GM12872 (cell line): ENCODE data around the gene MUC2.

Source experiments
- TF ChIP-seq, protein P1 (sequence below): IDR thresholded peaks from 3 replicates; pipeline ENCODE4 v1.5.1; 2011; ENCODE audit warnings: low read depth, mild to moderate bottlenecking, low read length, moderate library complexity; ENCODE audit not compliant: insufficient read depth

The MUC2 gene

DNA sequence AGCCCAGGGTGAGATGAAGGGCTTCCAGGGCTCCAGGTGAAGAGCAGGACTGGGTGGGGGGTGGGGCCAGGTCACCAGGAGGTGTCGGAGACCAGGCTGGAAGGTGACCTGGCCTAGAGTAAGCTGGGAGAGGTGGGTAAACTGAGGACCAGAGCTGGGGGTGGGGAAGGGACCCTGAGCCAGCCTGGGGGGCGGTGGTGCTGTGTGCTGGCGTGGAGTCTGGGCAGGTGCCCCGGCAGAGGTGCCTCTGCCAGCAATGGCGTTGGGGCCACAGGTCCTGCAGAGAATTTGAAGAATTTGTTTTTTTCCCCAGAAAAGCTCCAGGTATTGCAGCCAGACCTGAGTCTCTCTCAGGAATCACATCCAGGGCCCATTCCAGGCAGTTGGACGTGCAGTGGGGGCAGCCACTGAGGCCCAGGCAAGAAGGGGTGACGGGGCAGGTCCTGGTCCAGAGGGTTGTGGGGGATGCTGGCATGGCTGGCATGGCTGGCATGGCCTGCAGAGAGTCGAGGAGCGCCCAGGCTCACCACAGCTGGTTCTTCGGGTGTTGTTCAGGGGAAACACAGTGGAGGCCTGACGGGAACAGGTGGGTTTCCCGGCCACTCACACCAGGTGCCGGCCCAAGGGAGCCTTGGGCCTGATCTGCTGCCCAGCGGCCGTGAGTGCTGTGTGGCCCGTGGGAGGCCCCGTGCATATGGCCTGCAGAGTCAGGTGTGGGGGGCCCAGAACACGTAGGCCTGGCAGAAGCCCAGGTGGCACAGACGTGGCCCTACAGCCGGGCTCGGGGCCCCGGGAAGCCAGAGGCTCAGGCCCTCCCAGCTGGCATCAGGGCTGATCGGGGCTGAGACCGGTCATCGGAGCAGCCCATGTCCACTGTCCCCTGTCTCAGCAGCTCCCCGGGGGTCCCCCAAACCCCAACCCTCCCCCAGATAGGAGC is 31.8 kb upstream of the MUC2 start:
- TF ChIP-seq, protein P1, sequence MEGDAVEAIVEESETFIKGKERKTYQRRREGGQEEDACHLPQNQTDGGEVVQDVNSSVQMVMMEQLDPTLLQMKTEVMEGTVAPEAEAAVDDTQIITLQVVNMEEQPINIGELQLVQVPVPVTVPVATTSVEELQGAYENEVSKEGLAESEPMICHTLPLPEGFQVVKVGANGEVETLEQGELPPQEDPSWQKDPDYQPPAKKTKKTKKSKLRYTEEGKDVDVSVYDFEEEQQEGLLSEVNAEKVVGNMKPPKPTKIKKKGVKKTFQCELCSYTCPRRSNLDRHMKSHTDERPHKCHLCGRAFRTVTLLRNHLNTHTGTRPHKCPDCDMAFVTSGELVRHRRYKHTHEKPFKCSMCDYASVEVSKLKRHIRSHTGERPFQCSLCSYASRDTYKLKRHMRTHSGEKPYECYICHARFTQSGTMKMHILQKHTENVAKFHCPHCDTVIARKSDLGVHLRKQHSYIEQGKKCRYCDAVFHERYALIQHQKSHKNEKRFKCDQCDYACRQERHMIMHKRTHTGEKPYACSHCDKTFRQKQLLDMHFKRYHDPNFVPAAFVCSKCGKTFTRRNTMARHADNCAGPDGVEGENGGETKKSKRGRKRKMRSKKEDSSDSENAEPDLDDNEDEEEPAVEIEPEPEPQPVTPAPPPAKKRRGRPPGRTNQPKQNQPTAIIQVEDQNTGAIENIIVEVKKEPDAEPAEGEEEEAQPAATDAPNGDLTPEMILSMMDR: no peak

DNA sequence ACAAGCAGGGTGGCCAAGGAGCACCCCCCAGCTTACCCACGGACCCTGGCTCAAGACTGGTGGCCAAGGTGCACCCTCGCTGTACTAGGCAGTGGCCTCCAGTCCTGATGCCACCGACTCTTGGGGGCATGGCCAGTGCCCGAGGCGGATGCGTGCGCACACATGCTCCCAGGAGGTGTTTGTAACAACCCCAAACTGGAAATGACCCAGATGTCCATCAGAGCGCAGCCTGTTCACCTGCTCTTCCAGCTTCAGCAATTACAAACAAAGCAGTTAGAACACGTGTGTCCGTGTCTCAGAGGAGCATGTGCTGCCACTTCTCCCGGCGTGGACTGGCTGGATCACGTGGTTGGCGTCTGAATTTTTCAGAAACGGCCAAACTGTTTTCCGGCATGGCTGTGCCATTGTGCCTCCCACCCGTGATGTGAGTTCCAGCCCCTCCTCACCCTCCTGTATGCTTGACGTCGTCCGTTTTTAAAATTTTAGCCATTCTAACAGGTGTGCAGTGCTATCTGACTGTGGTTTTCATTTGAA is 31.0 kb upstream of the MUC2 start:
- TF ChIP-seq, protein P1: no peak

DNA sequence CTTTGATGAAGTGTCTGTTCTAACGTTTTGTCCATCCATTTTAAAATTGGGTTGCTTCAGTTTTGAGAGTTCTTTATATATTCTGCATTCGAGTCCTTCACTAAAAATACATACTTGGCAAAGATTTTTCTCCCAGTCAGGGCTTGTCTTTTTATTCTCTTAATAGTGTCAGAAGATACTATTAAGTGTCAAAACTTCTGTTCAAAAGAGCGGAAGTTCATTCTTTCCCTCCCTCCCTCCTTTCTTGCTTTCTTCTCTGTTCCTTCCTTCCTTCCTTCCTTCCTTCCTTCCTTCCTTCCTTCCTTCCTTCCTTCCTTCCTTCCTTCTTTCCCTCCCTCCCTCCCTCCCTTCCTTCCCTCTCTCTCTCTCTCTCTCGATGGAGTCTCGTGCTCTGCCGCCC is 30.5 kb upstream of the MUC2 start:
- TF ChIP-seq, protein P1: no peak

DNA sequence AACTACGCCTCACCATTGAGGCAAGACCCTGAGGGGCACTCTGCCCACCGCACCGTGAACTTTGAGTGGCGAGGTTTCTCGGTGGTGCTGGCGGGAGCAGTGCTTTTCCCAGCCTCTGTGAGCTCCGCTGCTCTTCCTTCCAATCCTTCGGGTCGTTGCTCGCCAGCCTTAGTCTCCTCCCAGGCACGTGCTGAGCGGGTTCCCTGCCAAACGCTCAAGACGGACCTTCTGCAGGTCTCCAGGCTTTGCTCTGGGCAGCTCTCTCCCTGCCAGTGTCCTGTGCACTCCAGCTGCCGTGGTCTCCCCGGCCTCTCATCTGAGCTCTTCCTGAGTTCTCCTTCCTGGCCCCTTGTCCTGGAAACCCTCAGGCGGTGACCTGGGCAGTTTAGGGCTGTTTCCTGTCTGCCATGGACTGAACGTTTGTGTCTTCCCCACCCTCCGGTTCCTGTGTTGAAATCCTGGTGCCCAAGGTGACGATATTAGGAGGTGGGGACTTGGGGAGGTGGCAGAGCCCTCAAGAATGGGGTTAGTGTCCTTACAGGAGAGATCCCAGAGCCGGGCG is 27.0 kb upstream of the MUC2 start:
- TF ChIP-seq, protein P1: no peak

DNA sequence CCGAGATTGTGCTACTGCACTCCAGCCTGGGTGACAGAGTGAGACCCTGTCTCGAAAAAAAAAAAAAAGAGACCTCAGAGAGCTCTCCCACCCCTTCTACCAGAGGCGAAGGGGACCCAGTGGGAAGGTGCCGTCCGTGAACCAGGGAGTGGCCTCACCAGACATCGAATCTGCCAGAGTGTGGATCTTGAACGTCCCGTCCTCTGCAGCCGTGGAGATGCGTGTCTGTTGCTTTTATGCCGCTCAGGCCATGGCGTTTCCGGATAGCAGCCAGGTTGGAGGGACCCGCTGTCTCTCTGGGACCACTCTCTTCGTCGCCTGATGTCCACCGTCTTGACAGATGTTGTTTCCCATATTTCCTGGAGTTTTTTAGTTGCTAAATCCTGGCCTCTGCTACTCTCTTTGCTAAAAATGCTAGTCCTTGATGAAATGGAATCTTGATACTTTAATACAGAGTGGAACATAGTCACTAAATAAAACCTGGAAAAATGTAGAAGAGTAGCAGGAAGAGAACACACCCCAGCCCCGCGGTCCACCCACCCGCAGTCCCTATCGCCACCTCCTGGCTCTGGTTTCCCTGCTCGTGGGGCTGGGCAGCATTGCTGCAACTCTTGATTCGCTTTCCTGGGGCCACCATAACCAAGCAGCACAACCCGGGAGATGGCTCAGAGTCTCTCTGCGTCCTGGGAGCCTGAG is 26.2 kb upstream of the MUC2 start:
- TF ChIP-seq, protein P1: no peak

DNA sequence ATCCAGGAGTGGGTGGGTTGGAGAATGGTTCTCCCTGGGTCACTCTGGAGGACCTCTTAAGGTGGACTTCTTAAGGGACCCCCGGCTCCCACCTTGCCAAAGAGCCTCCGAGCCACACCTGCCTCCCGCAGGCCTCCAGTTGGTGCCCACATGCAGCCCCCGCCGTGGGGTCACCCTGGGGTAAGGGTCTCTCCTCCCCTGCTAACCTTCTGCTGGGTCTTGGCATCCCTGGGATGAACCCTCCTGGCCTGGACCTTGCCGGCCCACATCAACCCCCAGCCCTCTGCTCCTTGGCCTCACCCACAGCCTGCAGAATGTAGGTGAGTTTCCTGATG is 25.6 kb upstream of the MUC2 start:
- TF ChIP-seq, protein P1: no peak

DNA sequence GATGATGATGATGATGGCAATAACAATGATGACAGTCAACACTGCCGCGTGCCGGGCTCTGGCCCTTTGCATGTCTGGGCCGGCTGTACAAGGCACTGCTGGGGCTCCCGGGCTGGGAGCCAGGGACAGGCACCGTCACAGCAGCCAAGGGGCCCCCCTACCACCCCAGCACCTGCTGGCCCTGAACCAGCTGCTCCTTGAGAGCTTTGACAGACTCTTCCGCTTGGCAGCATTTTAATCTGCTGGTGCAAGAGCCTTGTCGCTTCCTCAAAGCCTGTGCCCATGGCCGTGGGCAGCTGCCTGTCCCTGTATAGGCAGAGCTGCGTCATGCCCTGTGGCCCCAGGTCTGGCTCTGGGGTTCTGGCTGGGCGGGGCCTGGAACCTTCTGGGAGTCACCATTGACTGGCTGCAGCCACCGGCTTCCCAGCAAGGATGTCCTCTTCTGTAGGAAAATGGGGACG is 25.2 kb upstream of the MUC2 start:
- TF ChIP-seq, protein P1: no peak
